ENCODE data around the gene GGCT.

The GGCT gene

GRCh38 chr7:30476459-30477145 is 28.0 kb downstream of the GGCT start:
- peak; percentile 83 for DNase-seq

GRCh38 chr7:30475580-30475979 is 29.0 kb downstream of the GGCT start:
- no peak for DNase-seq

- no peak for DNase-seq
Observed at GRCh38 chr7:30474893-30475292, 29.7 kb downstream of the GGCT start.

GRCh38 chr7:30474485-30474884 is 30.1 kb downstream of the GGCT start:
- DNase-seq = no peak

GRCh38 chr7:30473903-30474302 is 30.7 kb downstream of the GGCT start:
- DNase-seq = no peak

- DNase-seq = no peak
Observed at GRCh38 chr7:30472784-30473775, 31.5 kb downstream of the GGCT start.

GRCh38 chr7:30472081-30472783 is 32.4 kb downstream of the GGCT start:
- no peak for DNase-seq

- no peak for DNase-seq
Observed at GRCh38 chr7:30471205-30471604, 33.4 kb downstream of the GGCT start.

GRCh38 chr7:30470771-30471170 is 33.9 kb downstream of the GGCT start:
- peak; percentile 97 for DNase-seq

- peak; percentile 78 for DNase-seq
Observed at GRCh38 chr7:30470163-30470770, 34.4 kb downstream of the GGCT start.

GRCh38 chr7:30469303-30469702 is 35.3 kb downstream of the GGCT start:
- DNase-seq = peak; percentile 72

- DNase-seq = peak; percentile 72
Observed at GRCh38 chr7:30468791-30469190, 35.8 kb downstream of the GGCT start.

GRCh38 chr7:30468041-30468440 is 36.6 kb downstream of the GGCT start:
- no peak for DNase-seq

GRCh38 chr7:30467271-30467670 is 37.4 kb downstream of the GGCT start:
- no peak for DNase-seq

GRCh38 chr7:30466266-30466665 is 38.4 kb downstream of the GGCT start:
- no peak for DNase-seq

- no peak for DNase-seq
Observed at GRCh38 chr7:30465811-30466180, 38.8 kb downstream of the GGCT start.

GRCh38 chr7:30465046-30465810 is 39.4 kb downstream of the GGCT start:
- no peak for DNase-seq

- DNase-seq = no peak
Observed at GRCh38 chr7:30464231-30464671, 40.4 kb downstream of the GGCT start.

GRCh38 chr7:30463405-30464145 is 41.1 kb downstream of the GGCT start:
- DNase-seq = no peak

GRCh38 chr7:30462179-30462578 is 42.5 kb downstream of the GGCT start:
- no peak for DNase-seq

- no peak for DNase-seq
Observed at GRCh38 chr7:30460246-30460633, 44.4 kb downstream of the GGCT start.
